Parathyroid adenoma (tissue), 2 donors: ENCODE results near the gene SOWAHD.
A peak's percentile ranks its signal among the peaks of the same experiment; 100 is the strongest.

Experiments
- H2AFZ ChIP-seq: fragments of 300-600 bp; sonication (generic); one replicate; pipeline ENCODE4 v1.7.0; 2017; ENCODE audit warnings: antibody characterized with exemption, mild to moderate bottlenecking
- H3K27ac ChIP-seq: fragments of 300-600 bp; sonication (generic); one replicate; pipeline ENCODE4 v1.7.0; 2017
- H3K27me3 ChIP-seq: fragments of 300-600 bp; sonication (generic); one replicate; pipeline ENCODE4 v1.7.0; 2017; ENCODE audit warnings: low read length; ENCODE audit not compliant: control insufficient read depth, insufficient read depth
- H3K36me3 ChIP-seq: fragments of 300-600 bp; sonication (generic); one replicate; pipeline ENCODE4 v1.7.0; 2017; ENCODE audit warnings: low read length; ENCODE audit not compliant: control insufficient read depth, insufficient read depth
- H3K4me1 ChIP-seq: fragments of 300-600 bp; sonication (generic); one replicate; pipeline ENCODE4 v1.7.0; 2017; ENCODE audit warnings: control low read depth
- H3K4me2 ChIP-seq: fragments of 300-600 bp; sonication (generic); one replicate; pipeline ENCODE4 v1.7.0; 2017; ENCODE audit warnings: low read length
- H3K4me3 ChIP-seq: fragments of 300-600 bp; sonication (generic); one replicate; pipeline ENCODE4 v1.7.0; 2017; ENCODE audit warnings: low read depth, low read length
- H3K79me2 ChIP-seq: fragments of 300-600 bp; sonication (generic); one replicate; pipeline ENCODE4 v1.7.0; 2017; ENCODE audit warnings: control low read depth
- H3K9ac ChIP-seq: fragments of 300-600 bp; sonication (generic); one replicate; pipeline ENCODE4 v1.7.0; 2017; ENCODE audit warnings: mild to moderate bottlenecking
- H3K9me3 ChIP-seq: fragments of 300-600 bp; sonication (generic); one replicate; pipeline ENCODE4 v1.7.0; 2017; ENCODE audit warnings: low read length; ENCODE audit not compliant: control insufficient read depth
- CTCF ChIP-seq: fragments of 300-600 bp; sonication (generic); IDR thresholded peaks from one replicate; pipeline ENCODE4 v1.7.0; 2017; ENCODE audit warnings: antibody characterized with exemption, mild to moderate bottlenecking
- donor health status: primary hyperparathyroidism.

SOWAHD gene

GRCh38 chrX:119757646-119757978 lies 776 bp upstream of the SOWAHD start:
- Histone ChIP-seq H3K4me2 (peak overlapping the region; percentile 58), H3K79me2 (no peaks in the 10 kb centered on the region), H3K9me3 (no peaks in the 10 kb centered on the region), H3K27ac (no peak overlapping the region), H3K36me3 (no peaks in the 10 kb centered on the region), H3K4me1 (no peaks in the 10 kb centered on the region), H3K27me3 (no peaks in the 10 kb centered on the region), H3K4me3 (peak overlapping the region; percentile 50), H2AFZ (peak overlapping the region; percentile 88), H3K9ac (no peak overlapping the region)
- no peak for TF ChIP-seq CTCF

GRCh38 chrX:119758731-119759247 lies 401 bp downstream of the SOWAHD start:
- H3K9ac ChIP-seq: no peak overlapping the region
- no peaks in the 10 kb centered on the region for H3K27me3 ChIP-seq
- H2AFZ ChIP-seq: peak overlapping the region; percentile 88
- H3K4me2 ChIP-seq: peak overlapping the region; percentile 58
- peak overlapping the region; percentile 50 for H3K4me3 ChIP-seq
- H3K36me3 ChIP-seq: no peaks in the 10 kb centered on the region
- no peaks in the 10 kb centered on the region for H3K9me3 ChIP-seq
- H3K27ac ChIP-seq: peak overlapping the region; percentile 32
- H3K4me1 ChIP-seq: no peaks in the 10 kb centered on the region
- no peaks in the 10 kb centered on the region for H3K79me2 ChIP-seq
- TF ChIP-seq CTCF: no peak

DNA sequence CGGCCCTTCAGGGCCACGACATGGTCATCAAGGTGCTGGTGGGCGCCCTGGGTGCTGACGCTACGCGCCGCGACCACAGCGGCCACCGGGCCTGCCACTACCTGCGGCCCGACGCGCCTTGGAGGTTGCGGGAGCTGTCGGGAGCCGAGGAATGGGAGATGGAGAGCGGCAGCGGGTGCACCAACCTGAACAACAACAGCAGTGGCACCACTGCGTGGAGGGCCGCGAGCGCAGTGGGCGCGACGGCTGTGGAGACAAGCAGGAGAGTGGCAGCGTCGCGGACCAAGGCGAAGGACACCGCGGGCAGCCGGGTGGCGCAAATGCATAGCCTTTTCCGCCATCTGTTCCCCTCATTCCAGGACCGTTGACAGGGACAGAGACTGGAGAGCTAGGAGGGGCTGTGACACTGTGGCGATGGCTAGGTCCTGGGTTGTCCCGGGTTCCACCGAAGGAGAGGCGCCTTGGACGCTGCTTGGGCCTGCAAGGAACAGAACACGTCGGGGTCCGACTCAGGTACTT lies 919 bp downstream of the SOWAHD start:
- no peaks in the 10 kb centered on the region for H3K4me1 ChIP-seq
- H3K27ac ChIP-seq: no peak overlapping the region

DNA sequence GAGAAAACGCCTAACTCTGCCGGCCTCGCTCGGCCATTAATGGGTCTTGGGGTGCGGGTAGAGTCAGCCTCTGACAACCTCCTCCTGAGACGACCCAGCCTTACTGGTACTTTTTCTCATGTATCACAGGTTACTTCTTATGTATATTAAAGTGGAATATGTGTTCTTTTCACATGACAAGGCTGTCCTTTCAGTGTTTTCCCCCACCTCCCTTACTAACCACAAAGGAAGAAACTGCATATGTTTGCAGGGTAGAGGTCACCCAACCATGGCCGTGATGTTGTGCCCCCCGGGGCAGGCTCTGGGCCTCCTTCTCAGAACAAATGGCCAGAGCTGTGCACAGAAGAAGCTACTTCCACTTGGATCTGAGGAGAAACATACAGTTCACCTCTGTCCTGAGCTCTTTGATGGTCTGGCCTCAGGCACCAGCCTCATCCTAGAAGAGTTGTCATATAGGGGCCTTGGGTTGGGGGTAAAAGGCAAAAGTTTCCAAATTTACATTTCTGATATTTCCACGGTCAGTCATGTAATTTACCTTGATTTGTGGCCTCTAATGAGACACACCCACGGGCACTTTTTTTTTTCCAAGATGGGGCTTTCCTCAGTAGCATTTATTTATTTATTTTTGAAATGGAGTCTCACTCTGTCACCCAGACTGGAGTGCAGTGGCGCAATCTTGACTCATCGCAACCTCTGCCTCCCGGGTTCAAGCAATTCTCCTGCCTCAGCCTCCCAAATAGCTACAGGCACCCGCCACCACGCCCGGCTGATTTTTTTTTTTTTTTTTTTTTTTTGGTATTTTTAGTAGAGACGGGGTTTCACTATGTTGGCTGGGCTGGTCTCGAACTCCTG lies 1.9 kb downstream of the SOWAHD start:
- no peak overlapping the region for H3K4me2 ChIP-seq
- no peak overlapping the region for H3K4me3 ChIP-seq
- TF ChIP-seq CTCF: no peak
- no peaks in the 10 kb centered on the region for H3K9me3 ChIP-seq
- H2AFZ ChIP-seq: no peak overlapping the region
- no peaks in the 10 kb centered on the region for H3K36me3 ChIP-seq
- H3K4me1 ChIP-seq: no peaks in the 10 kb centered on the region
- no peak overlapping the region for H3K27ac ChIP-seq
- no peaks in the 10 kb centered on the region for H3K27me3 ChIP-seq
- H3K9ac ChIP-seq: no peak overlapping the region
- H3K79me2 ChIP-seq: no peaks in the 10 kb centered on the region

More for the DNA sequence above, 919 bp downstream of the SOWAHD start:
- no peak overlapping the region for H3K9ac ChIP-seq
- peak overlapping the region; percentile 50 for H3K4me3 ChIP-seq
- no peaks in the 10 kb centered on the region for H3K79me2 ChIP-seq
- H3K9me3 ChIP-seq: no peaks in the 10 kb centered on the region
- H3K36me3 ChIP-seq: no peaks in the 10 kb centered on the region
- TF ChIP-seq CTCF: no peak
- peak overlapping the region; percentile 88 for H2AFZ ChIP-seq
- H3K4me2 ChIP-seq: no peak overlapping the region
- no peaks in the 10 kb centered on the region for H3K27me3 ChIP-seq
